ENCODE measurements around the gene TNFRSF18.

The TNFRSF18 gene

DNA sequence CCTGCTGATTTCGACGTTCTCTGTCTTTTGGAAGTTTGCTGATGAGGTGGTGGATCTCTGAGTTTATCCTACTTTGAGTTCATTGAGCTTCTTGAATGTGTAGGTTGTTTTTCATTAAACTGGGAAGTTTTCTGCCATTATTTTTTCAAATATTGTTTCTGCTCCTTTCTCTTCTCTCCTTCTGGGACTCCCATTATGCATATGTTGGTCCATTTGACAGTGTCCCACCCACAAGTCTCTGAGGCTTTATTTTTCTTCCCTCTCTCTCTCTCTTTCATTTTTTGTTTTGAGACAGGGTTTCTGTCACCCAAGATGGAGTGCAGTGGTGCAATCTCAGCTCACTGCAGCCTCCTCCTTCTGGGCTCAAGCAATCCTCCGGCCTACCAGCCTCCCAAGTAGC lies 11.7 kb downstream of the TNFRSF18 start:
- no peak overlapping the region for H2AFZ ChIP-seq (ENCODE audit: low read length)
- H3K4me2 ChIP-seq (ENCODE audit: low read depth, low read length, poor library complexity, severe bottlenecking) = no peak overlapping the region
- H3K4me1 ChIP-seq (ENCODE audit: insufficient read depth, low read length, poor library complexity, severe bottlenecking) = no peaks in the 10 kb centered on the region
- no peaks in the 10 kb centered on the region for H3K36me3 ChIP-seq (ENCODE audit: insufficient read depth, low read length)
- H3K4me3 ChIP-seq (ENCODE audit: low read length, poor library complexity, severe bottlenecking) = no peak overlapping the region
- no peak overlapping the region for H3K9ac ChIP-seq (ENCODE audit: low read depth, low read length, poor library complexity, severe bottlenecking)
- TF ChIP-seq EZH2phosphoT487 (IDR thresholded peaks at IDR 0.05; ENCODE audit: borderline replicate concordance) (no peak), CTCF (conservative IDR thresholded peaks at IDR 0.05; ENCODE audit: low read length) (no peak)
- H3K79me2 ChIP-seq (ENCODE audit: insufficient read depth, low read length) = no peaks in the 10 kb centered on the region
- H3F3A ChIP-seq (ENCODE audit: low read depth) = no peaks in the 10 kb centered on the region
- H3K9me2 ChIP-seq (replicated peaks; ENCODE audit: low read depth, low read length) = no peaks in the 10 kb centered on the region
- H3K27me3 ChIP-seq (ENCODE audit: insufficient read depth, low read length, poor library complexity, severe bottlenecking) = no peaks in the 10 kb centered on the region
- H3K9me3 ChIP-seq (ENCODE audit: insufficient read depth, low read depth, low read length) = no peaks in the 10 kb centered on the region
- H4K20me1 ChIP-seq (ENCODE audit: insufficient read depth, low read length, poor library complexity, severe bottlenecking) = no peaks in the 10 kb centered on the region

DNA sequence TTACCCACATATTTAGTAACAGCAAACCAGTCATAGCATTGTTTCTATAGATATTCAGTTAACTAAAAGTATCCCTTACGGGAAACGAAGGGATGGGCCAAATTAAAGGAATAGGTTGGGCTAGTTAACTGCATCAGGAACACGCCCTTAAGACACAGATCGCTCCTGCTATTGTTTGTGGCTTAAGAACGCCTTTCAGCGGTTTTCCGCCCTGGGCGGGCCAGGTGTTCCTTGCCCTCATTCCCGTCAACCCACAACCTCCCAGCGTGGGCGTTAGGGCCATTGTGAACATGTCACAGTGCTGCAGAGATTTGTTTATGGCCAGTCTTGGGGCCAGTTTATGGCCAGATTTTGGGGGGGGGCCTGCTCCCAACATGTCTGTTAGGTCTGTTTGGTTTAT lies 14.7 kb downstream of the TNFRSF18 start:
- no peaks in the 10 kb centered on the region for H4K20me1 ChIP-seq (ENCODE audit: insufficient read depth, low read length, poor library complexity, severe bottlenecking)
- no peaks in the 10 kb centered on the region for H3K9me2 ChIP-seq (replicated peaks; ENCODE audit: low read depth, low read length)
- H3K4me1 ChIP-seq (ENCODE audit: insufficient read depth, low read length, poor library complexity, severe bottlenecking) = no peaks in the 10 kb centered on the region
- H3K9ac ChIP-seq (ENCODE audit: low read depth, low read length, poor library complexity, severe bottlenecking) = no peak overlapping the region
- no peak for TF ChIP-seq EZH2phosphoT487 (IDR thresholded peaks at IDR 0.05; ENCODE audit: borderline replicate concordance)
- no peak for TF ChIP-seq CTCF (conservative IDR thresholded peaks at IDR 0.05; ENCODE audit: low read length)
- no peak overlapping the region for H3K4me2 ChIP-seq (ENCODE audit: low read depth, low read length, poor library complexity, severe bottlenecking)
- no peak overlapping the region for H3K4me3 ChIP-seq (ENCODE audit: low read length, poor library complexity, severe bottlenecking)
- H3K9me3 ChIP-seq (ENCODE audit: insufficient read depth, low read depth, low read length) = no peaks in the 10 kb centered on the region
- H3F3A ChIP-seq (ENCODE audit: low read depth) = no peaks in the 10 kb centered on the region
- no peak overlapping the region for H2AFZ ChIP-seq (ENCODE audit: low read length)
- no peaks in the 10 kb centered on the region for H3K36me3 ChIP-seq (ENCODE audit: insufficient read depth, low read length)
- H3K79me2 ChIP-seq (ENCODE audit: insufficient read depth, low read length) = no peaks in the 10 kb centered on the region
- H3K27me3 ChIP-seq (ENCODE audit: insufficient read depth, low read length, poor library complexity, severe bottlenecking) = no peaks in the 10 kb centered on the region

GRCh38 chr1:1189111-1189510 lies 17.3 kb downstream of the TNFRSF18 start:
- Histone ChIP-seq H3K4me3 (ENCODE audit: low read length, poor library complexity, severe bottlenecking) (no peak overlapping the region), H3F3A (ENCODE audit: low read depth) (no peaks in the 10 kb centered on the region), H3K4me1 (ENCODE audit: insufficient read depth, low read length, poor library complexity, severe bottlenecking) (no peaks in the 10 kb centered on the region), H3K79me2 (ENCODE audit: insufficient read depth, low read length) (no peaks in the 10 kb centered on the region), H3K36me3 (ENCODE audit: insufficient read depth, low read length) (no peaks in the 10 kb centered on the region), H3K9me2 (replicated peaks; ENCODE audit: low read depth, low read length) (no peaks in the 10 kb centered on the region), H3K9me3 (ENCODE audit: insufficient read depth, low read depth, low read length) (no peaks in the 10 kb centered on the region), H3K27me3 (ENCODE audit: insufficient read depth, low read length, poor library complexity, severe bottlenecking) (no peaks in the 10 kb centered on the region), H2AFZ (ENCODE audit: low read length) (no peak overlapping the region), H4K20me1 (ENCODE audit: insufficient read depth, low read length, poor library complexity, severe bottlenecking) (no peaks in the 10 kb centered on the region), H3K9ac (ENCODE audit: low read depth, low read length, poor library complexity, severe bottlenecking) (no peak overlapping the region), H3K4me2 (ENCODE audit: low read depth, low read length, poor library complexity, severe bottlenecking) (no peak overlapping the region)
- TF ChIP-seq CTCF (conservative IDR thresholded peaks at IDR 0.05; ENCODE audit: low read length) = no peak
- no peak for TF ChIP-seq EZH2phosphoT487 (IDR thresholded peaks at IDR 0.05; ENCODE audit: borderline replicate concordance)
